Measurements from ENCODE around the gene DIRAS3. TPM values are rescaled to one million over a fixed set of nuclear protein-coding genes. Genes with fewer than 3 reads are reported as not detected.

Gene DIRAS3
- total and polyA plus RNA-seq, 12 donors: 7.6 to 34.7 (median 18.9) TPM

DNA sequence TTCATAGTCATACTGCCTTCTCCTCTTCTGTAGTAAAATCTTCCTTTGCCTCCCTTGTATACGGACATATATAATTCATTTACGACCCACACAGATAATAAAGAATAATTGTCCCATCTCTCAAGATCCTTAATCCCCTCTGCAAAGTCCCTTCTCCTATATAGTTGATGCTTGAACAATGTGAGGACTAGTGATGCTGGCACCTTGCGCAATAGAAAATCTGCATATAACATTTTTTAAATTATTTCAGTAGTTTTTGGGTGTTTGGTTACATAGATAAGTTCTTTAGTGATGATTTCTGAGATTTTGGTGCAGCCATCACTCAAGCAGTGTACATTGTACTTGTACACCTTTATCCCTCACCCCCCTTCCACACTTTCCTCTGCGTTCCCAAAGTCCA lies 21.0 kb downstream of the DIRAS3 start:
- intact Hi-C loops (cut with DNase I): no loop called here
- 90 to 96% (median 92%) methylated on average over 4 of the region's 4 CpGs for WGBS, 4 donors
- H3K9me3 ChIP-seq (replicated peaks in 1 of 3): no peaks in the 10 kb centered on the region

DNA sequence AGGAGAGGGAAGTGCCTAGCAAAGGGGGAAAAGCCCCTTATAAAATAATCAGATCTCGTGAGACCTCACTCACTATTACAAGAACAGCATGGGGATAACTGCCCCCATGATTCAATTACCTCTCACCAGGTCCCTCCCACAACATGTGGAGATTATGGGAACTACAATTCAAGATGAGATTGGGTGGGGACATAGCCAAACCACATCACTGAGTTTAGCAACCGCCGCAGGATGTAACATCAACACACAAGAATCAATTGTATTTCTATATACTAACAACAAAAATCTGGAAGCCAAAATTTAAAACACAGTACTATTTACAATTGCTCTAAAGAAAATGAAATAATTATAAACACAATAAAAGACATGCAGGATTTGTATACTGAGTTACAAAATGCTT lies 21.9 kb downstream of the DIRAS3 start:
- 79 to 91% (median 87%) methylated on average over 3 of the region's 3 CpGs for WGBS, 4 donors
- no peaks in the 10 kb centered on the region for H3K27me3 ChIP-seq
- intact Hi-C loops (cut with DNase I): no loop called here
- no peaks in the 10 kb centered on the region for H3K4me1 ChIP-seq (replicated peaks in 1 of 2)
- H3K27ac ChIP-seq: no peak overlapping the region
- TF ChIP-seq, protein P1, sequence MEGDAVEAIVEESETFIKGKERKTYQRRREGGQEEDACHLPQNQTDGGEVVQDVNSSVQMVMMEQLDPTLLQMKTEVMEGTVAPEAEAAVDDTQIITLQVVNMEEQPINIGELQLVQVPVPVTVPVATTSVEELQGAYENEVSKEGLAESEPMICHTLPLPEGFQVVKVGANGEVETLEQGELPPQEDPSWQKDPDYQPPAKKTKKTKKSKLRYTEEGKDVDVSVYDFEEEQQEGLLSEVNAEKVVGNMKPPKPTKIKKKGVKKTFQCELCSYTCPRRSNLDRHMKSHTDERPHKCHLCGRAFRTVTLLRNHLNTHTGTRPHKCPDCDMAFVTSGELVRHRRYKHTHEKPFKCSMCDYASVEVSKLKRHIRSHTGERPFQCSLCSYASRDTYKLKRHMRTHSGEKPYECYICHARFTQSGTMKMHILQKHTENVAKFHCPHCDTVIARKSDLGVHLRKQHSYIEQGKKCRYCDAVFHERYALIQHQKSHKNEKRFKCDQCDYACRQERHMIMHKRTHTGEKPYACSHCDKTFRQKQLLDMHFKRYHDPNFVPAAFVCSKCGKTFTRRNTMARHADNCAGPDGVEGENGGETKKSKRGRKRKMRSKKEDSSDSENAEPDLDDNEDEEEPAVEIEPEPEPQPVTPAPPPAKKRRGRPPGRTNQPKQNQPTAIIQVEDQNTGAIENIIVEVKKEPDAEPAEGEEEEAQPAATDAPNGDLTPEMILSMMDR (IDR thresholded peaks at IDR 0.05): no peak
- no peak for TF ChIP-seq POLR2A (IDR thresholded peaks at IDR 0.05)
- no peak overlapping the region for H3K4me3 ChIP-seq
- no peaks in the 10 kb centered on the region for H3K9me3 ChIP-seq (replicated peaks in 1 of 3)
- H3K36me3 ChIP-seq (replicated peaks in 1 of 2): no peaks in the 10 kb centered on the region
- no peak for DNase-seq

More for the DNA sequence above, 21.0 kb downstream of the DIRAS3 start:
- H3K4me3 ChIP-seq: no peak overlapping the region
- no peaks in the 10 kb centered on the region for H3K36me3 ChIP-seq (replicated peaks in 1 of 2)
- H3K27ac ChIP-seq: no peak overlapping the region
- no peaks in the 10 kb centered on the region for H3K4me1 ChIP-seq (replicated peaks in 1 of 2)
- no peak for TF ChIP-seq POLR2A (IDR thresholded peaks at IDR 0.05)
- TF ChIP-seq, protein P1 (IDR thresholded peaks at IDR 0.05): no peak
- no peaks in the 10 kb centered on the region for H3K27me3 ChIP-seq
- DNase-seq: no peak

DNA sequence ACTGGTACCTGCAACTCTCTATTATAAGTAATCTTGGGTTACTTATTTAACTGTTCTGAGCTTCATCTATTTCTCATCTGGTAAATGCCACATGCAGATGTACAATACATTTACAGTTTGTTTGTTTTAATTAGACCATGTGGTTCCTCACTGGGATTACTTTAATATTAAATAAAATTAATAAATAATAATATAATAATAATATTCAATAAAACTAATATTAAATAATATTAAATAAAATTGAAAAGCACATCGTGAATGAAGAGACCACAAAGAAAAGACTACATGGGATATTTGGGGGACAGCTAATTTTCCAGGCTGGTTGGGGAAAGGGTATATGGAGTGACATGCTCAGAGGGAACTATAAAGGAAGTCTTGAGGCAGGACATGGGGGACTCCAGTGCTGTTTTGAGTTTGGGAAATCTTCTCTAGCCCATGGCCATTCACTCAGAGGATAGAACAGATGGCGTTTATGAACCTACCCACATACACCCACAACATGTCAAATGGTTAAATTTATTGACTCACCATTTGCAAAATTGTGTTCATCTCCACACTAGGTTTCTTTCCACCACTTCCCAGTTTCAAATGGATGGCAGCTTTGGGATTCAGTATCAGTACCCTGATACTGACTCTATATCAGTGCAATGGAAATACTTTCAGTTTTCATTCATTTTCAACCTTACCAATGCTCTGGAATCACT lies 25.6 kb downstream of the DIRAS3 start:
- Histone ChIP-seq H3K4me3 (no peak overlapping the region), H3K4me1 (replicated peaks in 1 of 2) (no peaks in the 10 kb centered on the region), H3K27me3 (no peaks in the 10 kb centered on the region), H3K36me3 (replicated peaks in 1 of 2) (no peaks in the 10 kb centered on the region), H3K27ac (no peak overlapping the region), H3K9me3 (replicated peaks in 1 of 3) (no peaks in the 10 kb centered on the region)
- no peak for DNase-seq
- WGBS, 4 donors: 73 to 88% (median 86%) methylated on average over 2 of the region's 2 CpGs
- intact Hi-C loops (cut with DNase I): no loop called here
- TF ChIP-seq, protein P1 (IDR thresholded peaks at IDR 0.05): no peak
- TF ChIP-seq POLR2A (IDR thresholded peaks at IDR 0.05): no peak

DNA sequence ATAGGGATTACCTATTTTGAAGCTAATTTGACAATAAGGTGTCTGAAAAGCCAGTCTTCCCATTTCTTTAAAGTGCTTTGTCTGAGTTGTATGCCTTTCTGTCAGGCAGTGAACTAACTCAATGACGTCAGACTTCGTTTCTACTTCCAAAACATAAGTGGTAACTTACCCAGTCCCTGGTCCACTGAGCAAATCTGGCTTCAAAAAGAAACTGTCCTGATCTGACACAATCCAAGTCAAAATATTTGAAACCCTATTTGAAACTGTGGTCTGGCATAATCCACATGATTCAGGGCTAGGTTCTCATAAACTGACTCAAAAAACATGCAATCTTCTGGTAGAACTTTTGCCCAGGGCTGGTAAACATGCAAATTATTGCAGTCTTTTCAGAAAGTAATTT lies 34.0 kb downstream of the DIRAS3 start:
- no peak for DNase-seq
- WGBS, 4 donors: 77 to 88% (median 85%) methylated on average over 2 of the region's 2 CpGs
- intact Hi-C loops (cut with DNase I): no loop called here
- H3K4me3 ChIP-seq: no peak overlapping the region
- no peaks in the 10 kb centered on the region for H3K4me1 ChIP-seq (replicated peaks in 1 of 2)
- H3K9me3 ChIP-seq (replicated peaks in 1 of 3): no peaks in the 10 kb centered on the region
- H3K27ac ChIP-seq: no peak overlapping the region
- TF ChIP-seq, protein P1 (IDR thresholded peaks at IDR 0.05): no peak
- no peak for TF ChIP-seq POLR2A (IDR thresholded peaks at IDR 0.05)
- H3K36me3 ChIP-seq (replicated peaks in 1 of 2): no peaks in the 10 kb centered on the region
- H3K27me3 ChIP-seq: no peaks in the 10 kb centered on the region

Measured in adrenal gland (tissue), 12 donors.